ENCODE measurements around the gene GTF2H3. TPM values are rescaled to one million over a fixed set of nuclear protein-coding genes. Genes with fewer than 3 reads are reported as not detected.
"Not testable (repeated sequence)": the region's sequence is repeated elsewhere in the genome, so short reads cannot be mapped to it uniquely, and the experiment has no call there.

Gene GTF2H3
- total and polyA plus RNA-seq, 2 donors (not counting 1 experiment from before 2014, with no cell fraction given), result 10.5 to 24.2 TPM

DNA sequence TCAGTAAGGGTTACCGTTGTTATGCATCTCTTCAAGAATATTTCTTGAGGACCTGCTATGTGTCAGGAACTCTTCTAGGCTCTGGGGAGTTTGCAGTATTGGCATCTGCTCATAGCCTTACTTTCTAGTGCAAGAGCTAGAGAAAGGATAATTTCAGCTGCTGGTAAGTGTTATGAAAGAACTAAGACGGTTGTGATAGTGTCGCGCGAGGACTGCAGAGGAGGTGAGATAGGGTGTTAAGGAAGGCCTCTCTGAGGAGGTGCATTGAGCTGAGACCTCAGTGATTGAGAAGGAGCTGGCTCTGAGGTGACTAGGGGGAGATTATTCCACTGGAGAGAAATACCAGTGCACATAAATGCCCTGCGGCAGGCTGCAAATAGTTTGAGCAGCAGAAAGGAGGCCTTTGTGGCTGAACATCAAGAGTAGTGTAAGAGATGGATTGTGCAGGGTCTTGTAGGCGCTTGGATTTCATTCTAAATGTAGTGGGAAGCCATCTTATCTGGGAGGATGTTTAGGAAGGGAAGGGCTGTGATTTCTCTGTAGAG, 30.9 kb upstream of the GTF2H3 start:
- CTCF ChIA-PET, result interaction anchor here (0.7 to 2.0 kb wide), 8 partner anchors 11 to 334 kb away, joined by 3 to 6 read pairs (median 4); no protein-coding TSS in a partner anchor
- no peak for ATAC-seq (ENCODE audit: low read depth)
- Histone ChIP-seq H3K79me2 (ENCODE audit: control insufficient read depth, insufficient read depth, low read length) (peaks cover 61% of the 10 kb centered on the region), H3K36me3 (replicated peaks in 1 of 2; ENCODE audit: control extremely low read depth in 1 of 2, control insufficient read depth in 1 of 2, extremely low read depth in 1 of 2, insufficient read depth in 2 of 2, low read length in 1 of 2) (peaks cover 0 to 32% of the 10 kb centered on the region in 2 experiments), H3K4me3 (ENCODE audit: control extremely low read depth in 1 of 5, extremely low read depth in 1 of 5, insufficient read depth in 1 of 5, low read depth in 2 of 5, low read length in 4 of 5) (peak overlapping the region; percentile 62 to 99 (median 93)), H4K20me1 (ENCODE audit: control insufficient read depth, insufficient read depth, low read length, poor library complexity, severe bottlenecking) (peaks cover 11% of the 10 kb centered on the region), H3K27ac (ENCODE audit: low read length in 2 of 2) (peak overlapping the region; percentile 74 to 85), H3K4me2 (replicated peaks; ENCODE audit: low read depth, low read length, poor library complexity, severe bottlenecking) (peak overlapping the region; percentile 94), H3K9ac (ENCODE audit: low read length) (peak overlapping the region; percentile 94), H3K27me3 (replicated peaks in 1 of 4; ENCODE audit: control extremely low read depth in 1 of 4, control insufficient read depth in 3 of 4, insufficient read depth in 4 of 4, low read length in 3 of 4) (no peaks in the 10 kb centered on the region), H3K4me1 (ENCODE audit: control insufficient read depth in 2 of 2, insufficient read depth in 2 of 2, low read length in 2 of 2) (peaks cover 12 to 23% of the 10 kb centered on the region in 2 donors), H2AFZ (ENCODE audit: insufficient read depth, low read depth, low read length, poor library complexity, severe bottlenecking) (peak overlapping the region; percentile 93), H3K9me3 (ENCODE audit: control extremely low read depth in 1 of 3, control insufficient read depth in 2 of 3, insufficient read depth in 1 of 3, low read length in 2 of 3) (no peaks in the 10 kb centered on the region)
- Mint-ChIP-seq H3K27ac (peak overlapping the region; percentile 97), H3K4me1 (peaks cover 23% of the 10 kb centered on the region), H3K27me3 (no peaks in the 10 kb centered on the region), H3K9me3 (ENCODE audit: insufficient read depth) (no peaks in the 10 kb centered on the region), H3K4me3 (peak overlapping the region; percentile 99)
- TF ChIP-seq CTCF (IDR thresholded peaks at IDR 0.05), result no peak
- TF ChIP-seq EZH2 (IDR thresholded peaks at IDR 0.05; ENCODE audit: borderline replicate concordance, insufficient read depth, low read depth, low read length, poor library complexity, severe bottlenecking), result no peak
- intact Hi-C loops (cut with micrococcal nuclease), result loop anchor here (1.0 to 5.0 kb wide), 5 partner anchors 18 to 850 kb away; partner anchors contain the start of genes EIF2B1, GTF2H3 and TMED2
- POLR2A ChIA-PET, result interaction anchor here (0.6 to 1.0 kb wide), 3 partner anchors 11 to 871 kb away, joined by 3 to 5 read pairs (median 3); no protein-coding TSS in a partner anchor
- WGBS (ENCODE audit: insufficient coverage), result 12% methylated on average over 7 of the region's 7 CpGs
- DNase-seq, result peak; percentile 11

DNA sequence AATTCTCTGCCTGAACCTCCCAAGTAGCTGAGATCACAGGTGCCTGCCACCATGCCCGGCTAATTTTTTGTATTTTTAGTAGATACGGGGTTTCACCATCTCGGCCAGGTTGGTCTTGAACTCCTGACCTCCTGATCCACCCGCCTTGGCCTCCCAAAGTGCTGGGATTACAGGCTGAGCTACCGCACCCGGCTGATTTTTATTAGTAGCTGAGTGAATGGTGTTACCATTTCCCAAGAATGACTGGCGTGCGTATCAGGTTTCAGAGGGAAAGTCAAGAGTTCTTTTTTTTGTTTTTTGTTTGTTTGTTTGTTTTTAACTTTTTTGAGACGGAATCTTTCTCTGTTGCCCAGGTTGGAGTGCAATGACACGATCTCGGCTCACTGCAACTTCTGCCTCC, 30.1 kb upstream of the GTF2H3 start:
- DNase-seq; H3K27ac Mint-ChIP-seq; H3K27me3 ChIP-seq (replicated peaks in 1 of 4; ENCODE audit: control extremely low read depth in 1 of 4, control insufficient read depth in 3 of 4, insufficient read depth in 4 of 4, low read length in 3 of 4); H3K9me3 Mint-ChIP-seq (ENCODE audit: insufficient read depth); H3K27ac ChIP-seq (ENCODE audit: low read length in 2 of 2); H3K9ac ChIP-seq (ENCODE audit: low read length); H3K4me3 Mint-ChIP-seq; POLR2A ChIA-PET; H3K27me3 Mint-ChIP-seq; H2AFZ ChIP-seq (ENCODE audit: insufficient read depth, low read depth, low read length, poor library complexity, severe bottlenecking); ATAC-seq (ENCODE audit: low read depth); H3K9me3 ChIP-seq (ENCODE audit: control extremely low read depth in 1 of 3, control insufficient read depth in 2 of 3, insufficient read depth in 1 of 3, low read length in 2 of 3); H3K4me3 ChIP-seq (ENCODE audit: control extremely low read depth in 1 of 5, extremely low read depth in 1 of 5, insufficient read depth in 1 of 5, low read depth in 2 of 5, low read length in 4 of 5): not testable (repeated sequence)
- Histone ChIP-seq H3K4me1 (ENCODE audit: control insufficient read depth in 2 of 2, insufficient read depth in 2 of 2, low read length in 2 of 2) (peaks cover 12 to 23% of the 10 kb centered on the region in 2 donors), H3K79me2 (ENCODE audit: control insufficient read depth, insufficient read depth, low read length) (peaks cover 59% of the 10 kb centered on the region), H3K36me3 (replicated peaks in 1 of 2; ENCODE audit: control extremely low read depth in 1 of 2, control insufficient read depth in 1 of 2, extremely low read depth in 1 of 2, insufficient read depth in 2 of 2, low read length in 1 of 2) (peaks cover 0 to 39% of the 10 kb centered on the region in 2 experiments), H4K20me1 (ENCODE audit: control insufficient read depth, insufficient read depth, low read length, poor library complexity, severe bottlenecking) (peaks cover 11% of the 10 kb centered on the region), H3K4me2 (replicated peaks; ENCODE audit: low read depth, low read length, poor library complexity, severe bottlenecking) (peak overlapping the region; percentile 8)
- WGBS (ENCODE audit: insufficient coverage), result 97% methylated on average over 8 of the region's 11 CpGs
- intact Hi-C loops (cut with micrococcal nuclease), result loop anchor here (5.0 kb wide), 2 partner anchors 216 to 849 kb away; no protein-coding TSS in a partner anchor
- H3K4me1 Mint-ChIP-seq, result peaks cover 23% of the 10 kb centered on the region
- CTCF ChIA-PET, result interaction anchor here (0.7 to 2.0 kb wide), 3 partner anchors 177 to 335 kb away, joined by 3 to 5 read pairs (median 4); no protein-coding TSS in a partner anchor
